ENCODE measurements around the gene PTPRA.
"Not testable (repeated sequence)": the region's sequence is repeated elsewhere in the genome, so short reads cannot be mapped to it uniquely, and the experiment has no call there.

PTPRA gene

DNA sequence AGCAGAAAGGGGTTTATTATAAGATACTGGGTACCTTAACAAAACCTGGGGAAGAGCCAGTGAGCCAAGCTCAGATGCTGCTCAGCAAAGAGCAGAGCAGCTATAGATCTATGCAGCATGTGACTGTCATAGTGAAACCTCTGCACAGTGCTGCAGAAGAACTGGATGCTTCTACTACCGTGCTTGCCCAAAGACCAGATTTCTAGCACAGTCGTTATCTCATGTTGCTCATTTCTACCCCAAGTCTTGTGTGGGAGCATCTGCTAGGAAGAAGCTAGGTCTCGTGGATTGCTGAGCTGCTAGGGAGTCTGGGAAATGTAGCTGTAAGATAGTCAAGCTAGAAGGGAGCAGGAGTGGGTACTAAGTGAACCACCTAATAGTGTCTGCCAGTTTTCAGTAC lies 138.5 kb downstream of the PTPRA start:
- DNase-seq, result no peak

DNA sequence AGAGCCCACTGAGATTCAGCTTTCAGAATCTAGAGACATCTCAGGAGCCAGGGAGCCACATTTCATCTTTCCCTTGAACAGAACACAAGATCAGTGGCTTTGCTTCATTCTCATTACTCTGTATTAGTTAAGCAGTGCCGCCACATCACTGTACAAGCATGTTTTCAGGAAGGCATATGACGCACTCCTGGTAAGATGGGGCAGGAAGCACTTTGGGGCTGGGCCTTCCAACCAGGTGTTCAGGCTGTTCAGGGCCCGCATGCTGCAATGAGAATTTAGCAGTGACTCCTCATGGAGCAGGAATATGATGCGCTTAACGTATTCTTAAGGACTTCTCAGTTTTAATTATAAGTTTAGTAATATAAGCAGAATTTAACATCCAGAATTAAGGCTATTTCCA lies 140.5 kb downstream of the PTPRA start:
- DNase-seq, result no peak

DNA sequence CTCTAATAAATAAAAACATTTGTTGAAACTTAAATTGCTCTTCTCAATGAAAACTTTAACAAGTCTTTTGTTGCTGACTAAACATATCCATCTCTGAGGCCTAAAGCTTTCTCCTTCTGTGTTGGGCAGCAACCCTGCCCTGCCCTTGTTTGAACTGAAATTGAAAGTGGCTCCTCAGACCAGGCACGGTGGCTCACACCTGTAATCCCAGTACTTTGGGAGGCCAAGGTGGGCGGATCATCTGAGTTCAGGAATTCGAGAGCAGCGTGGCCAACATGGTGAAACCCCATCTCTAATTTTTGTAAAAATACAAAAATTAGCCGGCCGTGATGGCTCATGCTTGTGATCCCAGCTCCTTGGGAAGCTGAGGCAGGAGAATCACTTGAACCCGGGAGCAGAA lies 140.9 kb downstream of the PTPRA start:
- DNase-seq, result no peak

DNA sequence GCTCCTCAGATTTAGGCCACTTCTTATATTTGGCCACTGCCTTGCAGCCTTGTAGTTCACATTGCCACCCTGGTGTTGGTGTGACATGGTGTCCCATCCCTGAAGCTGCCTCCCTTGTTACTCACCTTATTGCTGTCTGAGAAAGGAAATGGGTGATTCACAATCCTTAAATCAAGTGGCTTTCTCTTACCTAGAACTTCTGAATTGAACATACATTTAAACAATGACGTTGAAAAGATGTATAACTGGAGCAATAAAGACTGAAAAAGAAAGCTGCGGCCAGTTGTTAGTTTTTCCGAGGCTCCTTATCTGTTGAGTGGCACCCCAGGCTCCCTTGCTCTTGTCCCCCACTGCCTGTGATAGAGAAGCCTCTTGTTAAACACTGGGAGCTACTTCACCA lies 141.4 kb downstream of the PTPRA start:
- no peak for DNase-seq

DNA sequence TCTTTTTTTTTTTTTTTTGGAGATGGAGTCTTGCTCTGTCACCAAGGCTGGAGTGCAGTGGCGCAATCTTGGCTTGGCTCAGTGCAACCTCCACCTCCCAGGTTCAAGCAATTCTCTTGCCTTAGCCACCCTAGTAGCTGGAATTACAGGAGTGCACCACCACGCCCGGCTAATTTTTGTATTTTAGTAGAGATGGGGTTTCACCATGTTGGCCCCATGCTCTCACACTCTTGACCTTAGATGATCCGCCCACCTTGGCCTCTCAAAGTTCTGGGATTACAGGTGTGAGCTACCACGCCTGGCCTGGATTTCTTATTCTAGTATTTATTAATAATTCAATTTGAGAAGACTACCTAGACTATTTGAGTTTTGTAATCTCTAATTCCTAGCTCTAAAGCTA lies 142.0 kb downstream of the PTPRA start:
- DNase-seq, result not testable (repeated sequence)

DNA sequence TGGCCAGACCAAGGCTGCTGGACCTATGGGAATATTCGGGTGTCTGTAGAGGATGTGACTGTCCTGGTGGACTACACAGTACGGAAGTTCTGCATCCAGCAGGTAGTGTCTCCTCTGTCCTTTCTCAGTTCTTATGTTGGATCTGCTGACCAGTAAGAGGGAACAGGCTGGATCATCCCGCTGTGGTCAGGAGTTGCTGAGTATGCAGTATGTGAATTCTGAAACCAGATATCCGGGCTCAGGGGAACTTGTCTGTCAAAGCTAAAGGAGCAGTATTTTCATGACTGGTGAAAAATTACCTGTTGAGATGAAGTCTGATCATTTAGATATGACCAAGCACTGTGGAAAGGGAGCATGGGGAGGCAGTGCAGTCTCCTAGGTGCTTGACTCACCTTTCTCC lies 148.0 kb downstream of the PTPRA start:
- no peak for DNase-seq

DNA sequence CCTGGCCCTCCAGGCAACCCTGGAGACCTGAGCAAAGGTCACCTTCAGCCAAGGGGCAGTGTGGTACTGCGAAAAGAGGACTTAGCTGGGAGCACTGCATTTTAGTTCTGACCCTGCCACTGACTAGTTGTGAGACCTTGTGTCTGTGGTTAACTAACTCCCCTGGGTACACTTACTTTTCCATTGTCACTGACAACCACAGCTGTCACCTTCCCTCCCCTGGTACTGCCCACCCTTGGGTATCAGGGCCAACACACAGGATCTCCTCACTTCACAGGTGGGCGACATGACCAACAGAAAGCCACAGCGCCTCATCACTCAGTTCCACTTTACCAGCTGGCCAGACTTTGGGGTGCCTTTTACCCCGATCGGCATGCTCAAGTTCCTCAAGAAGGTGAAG lies 148.5 kb downstream of the PTPRA start:
- DNase-seq, result no peak

DNA sequence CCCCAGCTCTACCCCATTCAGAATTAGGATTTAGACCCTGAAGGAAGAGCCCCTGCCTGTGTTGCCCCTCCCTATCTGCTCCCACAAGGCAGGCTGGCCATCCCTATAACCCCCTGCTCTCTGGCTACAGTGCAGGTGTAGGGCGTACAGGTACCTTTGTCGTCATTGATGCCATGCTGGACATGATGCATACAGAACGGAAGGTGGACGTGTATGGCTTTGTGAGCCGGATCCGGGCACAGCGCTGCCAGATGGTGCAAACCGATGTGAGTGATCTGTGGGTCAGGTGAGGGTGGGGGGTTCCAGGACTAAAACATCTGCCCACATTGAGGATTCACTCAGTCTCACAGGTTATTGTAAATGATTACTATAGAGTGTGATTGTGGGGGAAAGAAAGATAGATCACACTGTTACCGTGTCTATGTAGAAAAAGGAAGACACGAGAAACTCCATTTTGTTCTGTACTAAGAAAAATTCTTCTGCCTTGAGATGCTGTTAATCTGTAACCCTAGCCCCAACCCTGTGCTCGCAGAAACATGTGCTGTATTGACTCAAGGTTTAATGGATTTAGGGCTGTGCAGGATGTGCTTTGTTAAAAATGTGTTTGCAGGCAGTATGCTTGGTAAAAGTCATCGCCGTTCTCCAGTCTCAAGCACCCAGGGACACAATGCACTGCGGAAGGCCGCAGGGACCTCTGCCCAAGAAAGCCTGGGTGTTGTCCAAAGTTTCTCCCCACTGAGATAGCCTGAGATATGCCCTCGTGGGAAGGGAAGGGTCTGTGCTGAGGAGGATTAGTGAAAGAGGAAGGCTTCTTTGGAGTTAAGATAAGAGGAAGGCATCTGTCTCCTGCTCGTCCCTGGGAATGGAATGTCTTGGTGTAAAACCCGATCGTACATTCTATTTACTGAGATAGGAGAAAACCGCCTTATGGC lies 149.5 kb downstream of the PTPRA start:
- DNase-seq, result not testable (repeated sequence)

DNA sequence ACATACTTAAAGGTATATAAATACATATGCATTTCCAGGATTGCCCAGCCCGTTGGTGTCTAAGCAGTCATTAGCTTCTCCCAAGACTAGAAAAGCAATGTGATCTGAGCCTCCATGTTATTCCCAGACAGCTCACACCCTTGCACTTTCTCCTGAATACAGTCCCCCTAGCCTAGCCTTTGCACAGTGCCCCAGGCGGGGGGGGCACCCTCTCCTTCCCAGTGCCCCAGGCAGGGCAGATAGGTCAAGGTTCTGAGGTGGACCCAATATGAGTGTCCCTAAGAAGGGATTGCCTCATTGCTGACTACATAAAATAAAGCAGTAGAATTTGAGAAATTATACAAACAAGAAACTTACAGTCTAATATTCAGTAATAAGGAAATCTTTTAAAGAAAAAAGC lies 154.7 kb downstream of the PTPRA start:
- no peak for DNase-seq

DNA sequence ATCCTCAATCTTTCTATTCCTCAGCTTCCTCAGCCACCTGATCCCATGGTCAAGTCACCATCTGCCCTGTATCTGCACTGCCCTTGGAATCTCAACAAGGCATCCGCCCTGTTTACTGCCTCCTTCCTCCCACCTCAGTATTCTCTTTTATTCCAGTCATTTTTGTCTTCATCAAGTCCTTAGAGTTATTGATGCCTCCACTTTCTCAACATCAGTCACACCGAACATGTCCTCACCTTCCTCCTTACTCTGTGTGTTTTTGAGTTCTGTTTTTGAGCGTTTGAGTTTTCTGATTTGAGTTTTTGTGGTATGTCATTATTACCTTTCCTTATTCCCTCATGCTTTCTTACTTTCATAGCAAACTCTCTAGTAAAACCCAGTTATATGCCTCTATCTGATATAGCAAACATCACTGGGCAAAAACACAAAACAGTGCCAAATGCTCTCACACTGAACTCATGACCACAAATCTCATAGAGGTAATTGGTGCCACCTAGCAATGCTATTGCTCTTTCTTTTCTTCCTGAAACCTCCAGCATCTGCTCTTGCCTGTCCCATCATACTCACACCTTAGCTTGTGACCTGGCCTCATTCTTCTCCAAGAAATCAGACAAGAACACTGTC lies 158.4 kb downstream of the PTPRA start:
- DNase-seq, result no peak

DNA sequence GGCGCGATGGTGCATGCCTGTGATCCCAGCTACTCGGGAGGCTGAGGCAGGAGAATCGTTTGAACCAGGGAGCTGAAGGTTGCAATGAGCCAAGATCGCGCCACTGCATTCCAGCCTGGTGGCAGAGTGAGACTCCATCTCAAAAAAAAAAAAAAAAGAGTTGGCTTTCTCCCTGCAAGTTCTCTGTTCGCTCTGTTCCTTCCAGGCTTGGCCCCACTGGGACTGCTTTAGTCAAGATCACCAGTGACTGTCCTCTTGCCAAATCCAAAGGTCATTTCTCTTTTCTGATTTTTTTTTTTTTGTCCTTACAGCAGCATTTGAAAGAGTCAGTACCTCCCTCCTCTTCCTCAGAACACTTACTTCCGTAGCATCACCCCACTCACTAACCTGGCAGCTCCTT lies 159.3 kb downstream of the PTPRA start:
- DNase-seq, result no peak

DNA sequence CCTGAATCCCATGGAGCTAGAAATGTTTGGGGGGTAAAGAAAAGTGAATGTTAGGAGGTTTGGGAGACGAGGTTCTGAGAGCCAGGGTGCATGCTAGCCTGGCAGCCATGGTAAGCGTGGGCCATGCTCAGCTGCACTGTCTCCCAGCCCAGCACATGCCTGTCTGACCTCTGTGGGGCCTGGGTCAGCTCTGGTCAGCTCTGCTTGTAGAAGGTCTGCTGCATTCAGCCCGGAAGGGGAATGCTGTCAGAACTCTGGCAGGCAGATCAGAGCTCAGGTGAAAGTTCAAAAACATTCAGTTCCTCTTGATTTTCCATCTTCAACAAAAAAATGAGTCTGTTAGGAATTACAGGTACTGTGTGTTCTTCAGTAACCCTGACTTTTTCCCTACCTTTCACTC lies 164.4 kb downstream of the PTPRA start:
- DNase-seq, result no peak

DNA sequence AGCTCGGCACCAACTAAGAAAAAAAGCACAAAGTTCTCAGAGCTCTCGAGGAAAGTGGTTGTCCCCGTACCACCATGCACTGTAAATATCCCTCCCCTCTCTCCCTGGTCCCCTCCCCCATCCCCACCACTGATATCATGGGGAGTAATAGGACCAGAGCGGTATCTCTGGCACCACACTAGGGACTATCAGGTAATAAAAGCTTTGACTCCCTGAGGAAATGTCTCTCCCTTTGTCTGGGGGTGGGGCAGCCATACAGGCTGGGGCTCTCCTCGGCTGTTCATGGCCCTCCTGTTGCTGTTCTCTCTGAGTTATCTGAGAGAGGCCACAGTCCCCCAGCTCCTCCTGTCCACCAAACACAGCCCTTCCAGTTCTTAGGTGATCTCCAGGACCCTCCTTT lies 165.2 kb downstream of the PTPRA start:
- DNase-seq, result no peak

DNA sequence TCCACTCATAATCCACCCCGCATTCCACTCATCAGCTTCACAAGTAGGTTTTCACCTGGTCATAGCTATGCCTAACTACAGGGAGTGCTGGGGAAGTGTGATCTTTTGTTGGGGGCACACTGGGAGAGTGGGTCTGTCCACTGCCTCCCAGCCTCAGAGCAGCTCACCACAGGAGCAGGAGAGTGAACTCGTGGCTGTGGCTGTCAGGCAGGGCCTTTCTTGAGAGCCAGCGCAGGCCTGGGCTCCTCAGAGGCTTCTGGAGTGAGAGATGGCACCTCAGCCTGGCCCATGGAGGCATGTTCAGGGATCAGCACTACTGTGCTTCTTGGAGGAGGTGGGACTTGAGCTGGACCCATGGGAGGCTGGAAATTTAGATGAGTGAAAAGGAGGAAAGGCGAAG lies 166.1 kb downstream of the PTPRA start:
- DNase-seq, result no peak

DNA sequence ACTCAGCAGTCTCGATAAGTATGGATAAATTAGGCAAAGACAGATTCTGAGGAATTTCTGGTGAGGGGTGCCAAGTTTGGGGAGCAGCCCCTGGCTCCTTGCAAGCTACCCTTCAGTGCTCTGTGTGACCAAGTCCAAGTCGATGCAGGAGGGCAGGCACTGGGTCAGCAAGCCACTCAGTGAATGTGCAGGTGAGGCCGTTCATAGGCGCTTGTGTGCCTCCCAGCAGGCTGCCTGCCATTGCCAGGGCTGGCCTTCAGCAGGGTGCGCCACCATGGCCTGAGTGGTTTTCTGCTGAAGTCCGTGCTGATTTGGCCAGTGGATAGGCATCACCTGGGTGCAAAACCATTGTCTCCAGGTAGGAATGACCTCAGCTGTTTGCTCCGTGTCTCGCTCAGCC lies 166.8 kb downstream of the PTPRA start:
- DNase-seq, result no peak

DNA sequence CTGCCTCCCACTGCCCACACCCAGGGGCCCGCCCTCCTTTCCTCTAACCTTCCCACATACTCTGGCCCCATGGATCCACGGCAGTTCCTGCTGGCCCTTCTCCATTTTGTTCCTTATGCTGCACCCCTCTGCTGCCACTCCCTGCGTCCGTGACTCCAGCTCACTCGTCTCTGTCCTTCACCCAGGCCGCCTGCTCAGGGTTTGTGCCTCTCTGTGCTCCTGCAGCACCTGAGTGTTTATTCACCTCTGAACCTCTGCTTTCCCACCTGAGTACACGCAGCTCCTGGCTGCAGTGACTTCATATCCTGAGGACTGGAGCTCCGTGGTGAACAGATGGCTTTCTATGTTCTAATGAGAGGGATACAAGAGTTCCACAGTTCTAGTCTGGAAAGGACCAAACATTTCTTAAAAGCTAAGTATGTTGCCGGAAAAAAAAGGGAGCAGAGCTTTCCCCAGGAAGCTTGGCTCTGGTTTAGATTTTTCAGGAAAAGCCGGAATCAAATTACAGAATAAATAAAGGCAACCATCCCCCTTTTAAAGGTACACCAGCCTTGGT lies 168.7 kb downstream of the PTPRA start:
- no peak for DNase-seq

DNA sequence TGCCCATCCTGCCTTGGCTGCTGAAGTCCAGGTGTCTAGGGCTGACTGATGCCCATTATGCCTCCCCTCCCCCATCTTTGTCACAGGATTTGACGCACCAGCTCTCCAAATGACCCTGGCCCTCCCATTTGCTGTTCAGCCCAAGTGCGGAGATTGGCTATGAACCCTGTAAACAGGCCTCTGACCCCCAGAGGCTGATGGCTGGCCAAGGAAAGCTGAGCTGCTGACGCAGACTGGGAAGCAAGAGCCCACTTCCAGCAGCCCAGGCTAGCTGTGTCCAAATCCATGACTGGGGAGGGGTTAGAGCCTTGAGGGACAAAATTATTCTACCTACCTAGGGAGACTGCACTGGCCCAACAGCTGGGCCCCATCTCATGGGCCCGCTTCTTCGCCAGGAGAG lies 169.3 kb downstream of the PTPRA start:
- DNase-seq, result no peak

DNA sequence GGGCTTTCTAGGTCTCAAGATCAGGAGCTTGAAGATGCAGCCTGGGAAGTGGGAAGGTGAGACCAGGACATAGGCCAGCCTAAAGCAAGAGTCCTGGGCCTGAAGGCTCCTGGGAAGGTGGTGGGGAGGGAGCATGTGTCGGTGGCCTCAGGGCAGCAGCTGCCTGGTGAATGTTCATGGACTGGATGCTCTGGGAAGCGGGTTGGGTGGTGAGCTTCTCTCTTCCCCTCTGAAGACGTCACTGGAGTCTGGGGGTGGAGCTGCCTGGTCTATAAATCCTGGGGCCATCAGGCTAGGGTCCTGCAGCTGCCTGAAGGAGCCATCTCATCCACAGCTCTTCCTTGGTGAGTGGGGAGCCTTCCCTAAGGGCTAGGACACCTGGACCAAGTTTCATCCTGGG lies 170.0 kb downstream of the PTPRA start, which contains the start of gene GNRH2:
TSS of gene GNRH2 (plus strand) at position 301 of the 400 bp plus-strand sequence. CDS start 793 bp downstream, outside the sequence.
- no peak for DNase-seq

DNA sequence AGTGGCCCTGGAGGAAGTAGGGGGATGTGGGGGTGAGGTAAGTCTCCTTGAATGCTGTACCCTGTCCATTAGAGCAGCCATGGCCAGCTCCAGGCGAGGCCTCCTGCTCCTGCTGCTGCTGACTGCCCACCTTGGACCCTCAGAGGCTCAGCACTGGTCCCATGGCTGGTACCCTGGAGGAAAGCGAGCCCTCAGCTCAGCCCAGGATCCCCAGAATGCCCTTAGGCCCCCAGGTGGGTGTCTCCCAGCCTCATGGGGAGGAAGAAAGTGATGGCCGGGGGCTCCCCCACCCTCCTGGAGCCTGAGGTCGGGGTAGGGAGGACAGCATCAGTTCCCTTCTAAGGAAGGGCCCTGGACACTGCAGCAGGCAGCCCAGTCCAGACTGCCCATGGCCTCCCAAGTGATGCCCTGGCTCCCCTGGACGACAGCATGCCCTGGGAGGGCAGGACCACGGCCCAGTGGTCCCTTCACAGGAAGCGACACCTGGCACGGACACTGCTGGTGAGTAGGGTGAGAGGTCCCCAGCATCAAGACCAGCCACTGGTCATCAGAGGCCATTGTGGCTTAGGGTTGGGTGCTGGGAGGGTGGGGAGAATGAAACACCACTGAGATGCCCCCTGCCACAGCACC lies 171.2 kb downstream of the PTPRA start:
- DNase-seq, result no peak

DNA sequence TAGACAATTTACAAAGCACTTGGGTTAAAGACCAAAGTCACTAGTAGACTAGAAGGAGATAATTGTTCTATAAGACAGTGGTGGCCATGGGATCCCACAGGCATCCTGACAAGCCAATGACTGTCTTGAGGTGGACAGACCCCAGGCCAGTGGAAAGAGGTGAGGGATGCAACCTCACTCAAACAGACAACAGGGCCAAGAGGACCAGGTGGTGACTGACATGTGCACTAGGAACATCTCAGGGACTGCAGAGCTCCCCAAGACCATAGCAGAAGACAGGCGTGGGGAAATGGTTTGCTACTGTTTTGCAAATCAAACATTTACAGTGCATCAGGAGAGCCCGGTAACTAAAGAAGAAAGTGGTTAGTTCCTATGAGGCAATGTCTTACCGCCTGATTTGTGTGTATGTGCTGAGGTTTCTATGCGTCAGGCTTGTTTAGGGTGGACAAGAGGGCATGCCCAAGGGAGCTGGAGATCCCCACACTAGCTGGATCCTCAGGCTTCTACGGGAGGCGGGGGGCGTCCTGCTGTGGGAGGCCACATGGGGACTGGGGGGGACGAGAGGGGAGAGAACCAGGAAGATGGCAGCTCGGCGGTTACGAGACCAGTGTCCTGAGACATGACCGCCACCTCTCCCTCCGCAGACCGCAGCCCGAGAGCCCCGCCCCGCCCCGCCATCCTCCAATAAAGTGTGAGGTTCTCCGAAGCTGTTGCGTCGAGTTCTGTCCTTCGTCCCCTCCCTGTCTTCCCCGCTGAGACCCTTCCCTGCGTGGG lies 171.9 kb downstream of the PTPRA start:
- DNase-seq, result peak; percentile 85

DNA sequence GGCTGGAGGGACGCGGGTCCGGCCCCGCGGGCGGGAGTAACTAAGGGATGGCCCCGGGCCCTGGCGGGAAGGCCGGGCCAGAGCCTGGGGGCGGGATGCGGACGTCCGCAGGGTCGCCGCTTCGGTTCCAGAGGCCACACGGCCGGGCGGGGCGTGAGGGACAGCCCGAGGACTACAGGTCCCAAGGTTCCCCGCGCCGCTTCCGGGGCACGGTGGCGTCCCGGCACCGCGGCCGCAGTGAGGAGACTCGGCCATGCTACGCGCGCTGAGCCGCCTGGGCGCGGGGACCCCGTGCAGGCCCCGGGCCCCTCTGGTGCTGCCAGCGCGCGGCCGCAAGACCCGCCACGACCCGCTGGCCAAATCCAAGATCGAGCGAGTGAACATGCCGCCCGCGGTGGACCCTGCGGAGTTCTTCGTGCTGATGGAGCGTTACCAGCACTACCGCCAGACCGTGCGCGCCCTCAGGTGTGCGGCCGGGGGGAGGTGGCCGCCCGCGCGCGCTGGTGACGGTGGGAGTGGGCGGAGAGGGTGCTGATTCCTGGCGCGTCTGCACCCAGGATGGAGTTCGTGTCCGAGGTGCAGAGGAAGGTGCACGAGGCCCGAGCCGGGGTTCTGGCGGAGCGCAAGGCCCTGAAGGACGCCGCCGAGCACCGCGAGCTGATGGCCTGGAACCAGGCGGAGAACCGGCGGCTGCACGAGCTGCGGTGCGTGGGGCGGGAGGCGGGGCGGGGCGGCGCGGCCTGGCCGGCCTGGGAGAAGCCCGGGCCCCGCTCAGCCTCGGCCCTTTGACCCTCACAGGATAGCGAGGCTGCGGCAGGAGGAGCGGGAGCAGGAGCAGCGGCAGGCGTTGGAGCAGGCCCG lies 172.8 kb downstream of the PTPRA start, which contains the start of gene MRPS26:
TSS of gene MRPS26 (plus strand) at position 237 of the 861 bp plus-strand sequence. CDS start at position 254, 17 bp downstream.
- DNase-seq, result peak; percentile 90

All from midbrain (tissue), 1 donor.